Measurements from ENCODE around the gene TPH2. TPM values are rescaled to one million over a fixed set of nuclear protein-coding genes. Genes with fewer than 3 reads are reported as not detected.

The TPH2 gene
- total RNA-seq, 1 donor from 2014 or later, result not detected

DNA sequence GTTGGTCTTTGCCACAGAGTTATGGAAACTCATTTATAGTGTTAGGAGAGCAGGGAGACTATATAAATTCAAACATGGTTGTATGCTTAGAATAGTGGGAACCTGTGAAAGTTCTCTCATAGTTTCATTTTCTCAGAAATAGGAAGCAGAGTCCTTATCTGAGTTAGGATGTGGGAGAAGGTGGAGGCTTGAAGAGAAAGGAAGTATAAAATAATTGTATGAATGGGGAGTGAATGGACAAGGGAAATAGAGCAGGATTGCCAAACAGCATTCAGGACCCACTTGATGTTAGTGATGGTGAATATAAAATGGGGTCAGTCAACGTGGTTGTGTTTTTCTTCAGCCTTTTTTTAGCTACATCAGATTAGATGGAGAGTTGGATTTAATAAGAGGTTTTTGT lies 34.0 kb upstream of the TPH2 start:
- intact Hi-C loops (cut with DNase I), result no loop called here
- H3K27me3 ChIP-seq, result no peaks in the 10 kb centered on the region

DNA sequence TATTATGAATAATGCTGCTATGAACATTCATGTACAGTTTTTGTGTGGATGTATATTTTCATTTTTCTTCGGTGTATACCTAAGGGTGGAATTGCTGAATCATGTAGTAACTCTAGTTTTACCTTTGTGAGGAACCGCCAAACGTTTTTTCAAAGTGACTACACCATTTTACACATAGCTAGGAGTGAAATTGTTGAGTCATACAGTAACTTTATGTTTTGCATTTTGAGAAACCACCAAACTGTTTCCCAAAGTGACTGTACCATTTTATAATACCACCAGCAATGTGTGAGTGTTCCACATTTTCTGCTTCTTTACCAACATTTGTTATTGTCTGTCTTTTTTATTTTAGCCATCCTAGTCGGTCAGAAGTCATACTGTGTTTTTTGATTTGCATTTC lies 3.1 kb upstream of the TPH2 start:
- Histone ChIP-seq H3K27ac (no peak overlapping the region), H3K4me1 (no peaks in the 10 kb centered on the region), H3K4me3 (no peak overlapping the region), H3K9me3 (no peaks in the 10 kb centered on the region), H3K36me3 (no peaks in the 10 kb centered on the region), H3K27me3 (no peaks in the 10 kb centered on the region)
- DNase-seq (ENCODE audit: low spot score in 2 of 2), result no peak
- intact Hi-C loops (cut with DNase I), result no loop called here
- TF ChIP-seq, protein P1, sequence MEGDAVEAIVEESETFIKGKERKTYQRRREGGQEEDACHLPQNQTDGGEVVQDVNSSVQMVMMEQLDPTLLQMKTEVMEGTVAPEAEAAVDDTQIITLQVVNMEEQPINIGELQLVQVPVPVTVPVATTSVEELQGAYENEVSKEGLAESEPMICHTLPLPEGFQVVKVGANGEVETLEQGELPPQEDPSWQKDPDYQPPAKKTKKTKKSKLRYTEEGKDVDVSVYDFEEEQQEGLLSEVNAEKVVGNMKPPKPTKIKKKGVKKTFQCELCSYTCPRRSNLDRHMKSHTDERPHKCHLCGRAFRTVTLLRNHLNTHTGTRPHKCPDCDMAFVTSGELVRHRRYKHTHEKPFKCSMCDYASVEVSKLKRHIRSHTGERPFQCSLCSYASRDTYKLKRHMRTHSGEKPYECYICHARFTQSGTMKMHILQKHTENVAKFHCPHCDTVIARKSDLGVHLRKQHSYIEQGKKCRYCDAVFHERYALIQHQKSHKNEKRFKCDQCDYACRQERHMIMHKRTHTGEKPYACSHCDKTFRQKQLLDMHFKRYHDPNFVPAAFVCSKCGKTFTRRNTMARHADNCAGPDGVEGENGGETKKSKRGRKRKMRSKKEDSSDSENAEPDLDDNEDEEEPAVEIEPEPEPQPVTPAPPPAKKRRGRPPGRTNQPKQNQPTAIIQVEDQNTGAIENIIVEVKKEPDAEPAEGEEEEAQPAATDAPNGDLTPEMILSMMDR (IDR thresholded peaks at IDR 0.05), result no peak

More for the DNA sequence above, 34.0 kb upstream of the TPH2 start:
- DNase-seq (ENCODE audit: low spot score in 2 of 2), result no peak
- TF ChIP-seq, protein P1 (IDR thresholded peaks at IDR 0.05), result no peak
- Histone ChIP-seq H3K9me3 (no peaks in the 10 kb centered on the region), H3K36me3 (peaks cover 24 to 61% of the 10 kb centered on the region in 2 donors), H3K4me1 (no peaks in the 10 kb centered on the region), H3K4me3 (no peak overlapping the region), H3K27ac (no peak overlapping the region)

DNA sequence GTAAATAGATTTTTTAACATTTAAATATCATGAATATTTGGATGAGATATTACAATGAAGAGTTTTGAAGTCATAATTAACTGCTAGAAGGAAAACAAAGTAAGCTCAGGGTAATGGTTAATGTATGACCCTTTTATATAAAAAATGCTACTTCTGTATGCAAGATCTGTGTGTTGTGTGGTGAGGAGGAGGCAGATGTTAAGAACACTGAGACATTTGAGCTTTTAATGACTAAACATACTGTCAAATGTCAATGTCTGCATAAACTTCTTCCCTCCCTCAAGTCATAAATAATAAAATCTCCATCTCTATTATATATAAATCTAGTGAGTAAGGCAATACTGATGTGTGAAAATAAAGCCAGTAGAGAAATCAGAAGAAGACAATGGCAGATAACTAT lies 1.4 kb downstream of the TPH2 start:
- no peak overlapping the region for H3K27ac ChIP-seq
- TF ChIP-seq, protein P1 (IDR thresholded peaks at IDR 0.05), result no peak
- no peak overlapping the region for H3K4me3 ChIP-seq
- H3K36me3 ChIP-seq, result no peaks in the 10 kb centered on the region
- intact Hi-C loops (cut with DNase I), result no loop called here
- H3K4me1 ChIP-seq, result no peaks in the 10 kb centered on the region
- no peaks in the 10 kb centered on the region for H3K9me3 ChIP-seq
- H3K27me3 ChIP-seq, result no peaks in the 10 kb centered on the region
- no peak for DNase-seq (ENCODE audit: low spot score in 2 of 2)

DNA sequence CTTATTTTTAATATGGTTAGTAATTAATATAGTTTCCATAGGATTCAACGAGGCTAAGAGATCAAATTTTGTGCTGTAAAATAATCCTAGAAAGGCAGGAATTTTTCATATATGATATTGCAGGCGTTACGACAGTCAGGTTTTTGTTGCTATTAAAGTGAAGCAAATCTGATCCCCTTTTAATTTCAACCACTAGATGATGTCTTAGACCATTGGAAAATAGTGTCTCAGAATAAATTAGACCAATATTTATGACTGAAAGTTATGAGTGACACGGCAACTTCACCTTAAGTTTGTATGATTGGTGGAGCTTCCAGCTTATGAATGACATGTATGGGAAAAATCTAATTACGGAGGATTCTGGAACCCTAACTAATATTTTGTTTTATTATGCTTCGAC lies 2.5 kb downstream of the TPH2 start:
- H3K36me3 ChIP-seq, result no peaks in the 10 kb centered on the region
- H3K4me1 ChIP-seq, result no peaks in the 10 kb centered on the region
- no peaks in the 10 kb centered on the region for H3K9me3 ChIP-seq
- H3K27ac ChIP-seq, result no peak overlapping the region
- TF ChIP-seq, protein P1 (IDR thresholded peaks at IDR 0.05), result no peak
- no peak for DNase-seq (ENCODE audit: low spot score in 2 of 2)
- no peak overlapping the region for H3K4me3 ChIP-seq
- H3K27me3 ChIP-seq, result no peaks in the 10 kb centered on the region
- intact Hi-C loops (cut with DNase I), result no loop called here

DNA sequence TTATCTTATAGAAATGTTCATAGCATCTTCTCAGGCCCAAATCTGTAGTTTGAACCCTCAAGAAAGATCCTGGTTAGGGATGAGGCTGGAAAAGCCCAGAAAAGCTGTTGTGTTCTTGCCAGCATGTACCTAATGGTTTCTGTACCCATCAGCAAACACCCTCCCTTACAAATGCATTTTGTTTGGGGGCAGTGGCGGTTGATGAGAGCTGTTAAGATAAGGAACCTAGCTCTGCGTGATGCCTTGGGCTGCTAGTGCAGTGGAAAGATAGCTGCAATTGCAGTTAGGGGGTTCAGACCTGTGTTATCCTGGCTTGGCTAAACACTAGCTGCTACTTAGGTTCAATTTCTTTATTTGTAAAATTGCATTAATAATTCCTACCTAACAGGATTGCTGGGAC lies 3.6 kb downstream of the TPH2 start:
- Histone ChIP-seq H3K27ac (no peak overlapping the region), H3K4me3 (no peak overlapping the region), H3K36me3 (no peaks in the 10 kb centered on the region), H3K9me3 (no peaks in the 10 kb centered on the region), H3K4me1 (no peaks in the 10 kb centered on the region), H3K27me3 (no peaks in the 10 kb centered on the region)
- TF ChIP-seq, protein P1 (IDR thresholded peaks at IDR 0.05), result no peak
- intact Hi-C loops (cut with DNase I), result no loop called here
- no peak for DNase-seq (ENCODE audit: low spot score in 2 of 2)

DNA sequence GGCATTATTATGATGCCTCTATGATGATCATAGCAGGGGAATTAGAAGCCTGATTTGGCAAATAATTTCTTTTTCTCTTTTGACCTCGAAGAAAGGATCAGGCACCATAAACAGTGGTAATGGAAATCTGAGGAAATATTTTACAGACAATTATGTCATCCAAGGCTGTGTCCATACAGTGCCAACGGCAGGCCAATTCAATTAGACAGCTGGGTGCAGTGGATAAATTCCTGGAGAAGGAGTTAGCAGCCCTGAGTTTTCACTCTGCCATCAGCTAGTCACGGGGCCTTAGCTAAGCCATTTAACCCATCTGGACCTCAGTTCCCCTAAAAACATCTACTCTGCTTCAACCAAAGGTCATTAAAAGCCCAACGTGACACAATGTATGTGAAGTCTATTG lies 4.1 kb downstream of the TPH2 start:
- TF ChIP-seq, protein P1 (IDR thresholded peaks at IDR 0.05), result no peak

More for the DNA sequence above, 4.1 kb downstream of the TPH2 start:
- no peaks in the 10 kb centered on the region for H3K27me3 ChIP-seq
- intact Hi-C loops (cut with DNase I), result no loop called here
- no peak overlapping the region for H3K27ac ChIP-seq
- H3K9me3 ChIP-seq, result no peaks in the 10 kb centered on the region
- DNase-seq (ENCODE audit: low spot score in 2 of 2), result no peak
- H3K4me3 ChIP-seq, result no peak overlapping the region
- H3K4me1 ChIP-seq, result no peaks in the 10 kb centered on the region
- no peaks in the 10 kb centered on the region for H3K36me3 ChIP-seq
